PC-3 (cell line): ENCODE data around the gene FAM221B. TPM values are rescaled to one million over a fixed set of nuclear protein-coding genes. Genes with fewer than 3 reads are reported as not detected.

Experiments used
- ATAC-seq: fragments of 200-7000 bp; cut with Tn5 transposase; 2 replicates; pipeline ENCODE4 v1.9.1; 2020; ENCODE audit warnings: mild to moderate bottlenecking, moderate library complexity
- BruUV-seq: library from RNA; stranded (reverse); fragments of 400-500 nt; replicated peaks from 2 replicates; lab custom pipeline; 2021; lab: Mats Ljungman, UMichigan
- CTCF ChIA-PET: fragments of 300-600 bp; sonication (Branson Sonifier 250); formaldehyde crosslinking; loops from one replicate; lab custom pipeline; 2022; ENCODE audit warnings: antibody characterized with exemption; lab: Charles Lee
- POLR2A ChIA-PET: fragments of 300-600 bp; sonication (Branson Sonifier 250); formaldehyde crosslinking; loops from one replicate; lab custom pipeline; 2022; ENCODE audit warnings: antibody characterized with exemption; ENCODE audit not compliant: unreplicated experiment; lab: Charles Lee
- DNase-seq: peaks from one replicate; pipeline ENCODE4 v3.0.0-alpha.2; 2015
- H2AFZ ChIP-seq: fragments of 300-600 bp; sonication (generic); 2 replicates; pipeline ENCODE4 v1.6.0; 2016; ENCODE audit warnings: antibody characterized with exemption, low read length
- H3F3A ChIP-seq: fragments of 300-600 bp; sonication (generic); one replicate; pipeline ENCODE4 v1.6.0; 2017; ENCODE audit warnings: antibody characterized with exemption, low read length, control low read depth, mild to moderate bottlenecking; ENCODE audit not compliant: unreplicated experiment
- H3K27ac ChIP-seq: fragments of 300-600 bp; sonication (generic); 2 replicates; pipeline ENCODE4 v1.5.1; 2016; ENCODE audit warnings: mild to moderate bottlenecking, low read length
- H3K27me3 ChIP-seq: fragments of 300-600 bp; sonication (generic); 2 replicates; pipeline ENCODE4 v1.6.1; 2016; ENCODE audit warnings: low read length, mixed read lengths
- H3K36me3 ChIP-seq: fragments of 300-600 bp; sonication (generic); 2 replicates; pipeline ENCODE4 v1.6.1; 2016; ENCODE audit warnings: low read depth, mixed run types, low read length, mixed read lengths
- H3K4me1 ChIP-seq: fragments of 300-600 bp; sonication (generic); 2 replicates; pipeline ENCODE4 v1.5.1; 2016; ENCODE audit warnings: low read length; ENCODE audit not compliant: insufficient read depth
- H3K4me2 ChIP-seq: fragments of 300-600 bp; sonication (generic); 2 replicates; pipeline ENCODE4 v1.6.0; 2016; ENCODE audit warnings: low read length
- H3K4me3 ChIP-seq: fragments of 300-600 bp; sonication (generic); 2 replicates; pipeline ENCODE4 v1.5.1; 2016; ENCODE audit warnings: mild to moderate bottlenecking, low read length, mixed read lengths
- H3K79me2 ChIP-seq: fragments of 300-600 bp; sonication (generic); 2 replicates; pipeline ENCODE4 v1.6.1; 2017; ENCODE audit warnings: low read length, mixed read lengths
- H3K9ac ChIP-seq: fragments of 300-600 bp; sonication (generic); 2 replicates; pipeline ENCODE4 v1.6.0; 2016; ENCODE audit warnings: mild to moderate bottlenecking, low read length
- H3K9me2 ChIP-seq: fragments of 300-600 bp; sonication (generic); replicated peaks from 2 replicates; pipeline ENCODE4 v1.6.1; 2016; ENCODE audit warnings: mixed run types, low read length, mixed read lengths
- H3K9me3 ChIP-seq: fragments of 300-600 bp; sonication (generic); 2 replicates; pipeline ENCODE4 v1.6.1; 2016; ENCODE audit warnings: low read length, mixed read lengths
- H4K20me1 ChIP-seq: fragments of 300-600 bp; sonication (generic); 2 replicates; pipeline ENCODE4 v1.6.1; 2016; ENCODE audit warnings: low read length, mixed read lengths
- EZH2 ChIP-seq: fragments of 300-600 bp; sonication (generic); IDR thresholded peaks from one replicate; pipeline ENCODE4 v1.6.1; 2017; ENCODE audit warnings: antibody characterized with exemption, mild to moderate bottlenecking, low read length; ENCODE audit not compliant: unreplicated experiment
- EZH2phosphoT487 ChIP-seq: fragments of 300-600 bp; sonication (generic); IDR thresholded peaks from 2 replicates; pipeline ENCODE4 v1.6.1; 2018; ENCODE audit warnings: mild to moderate bottlenecking, antibody characterized with exemption, low read length, borderline replicate concordance
- intact Hi-C: fragments of 100-400 bp; cut with micrococcal nuclease; formaldehyde crosslinking; loops from 2 replicates; pipeline ENCODE4 v1.9.0; 2023
- total RNA-seq: library from RNA; depleted of rRNA; stranded (reverse); fragments of >200 nt; gene quantifications from 2 replicates; pipeline ENCODE4 v1.2.3, GENCODE V29; 2014
- TF ChIP-seq, protein P1 (sequence below): fragments of 300-600 bp; sonication (generic); conservative IDR thresholded peaks from 2 replicates; pipeline ENCODE4 v1.5.1; 2017; ENCODE audit warnings: antibody characterized with exemption, low read depth, mild to moderate bottlenecking, low read length

FAM221B gene
- total RNA-seq, 1 experiment from 2014 or later: not detected

- CTCF ChIA-PET: no interaction called here
- ATAC-seq: no peak
Measured at GRCh38 chr9:35801328-35802128, 27.0 kb downstream of the FAM221B start.

DNA sequence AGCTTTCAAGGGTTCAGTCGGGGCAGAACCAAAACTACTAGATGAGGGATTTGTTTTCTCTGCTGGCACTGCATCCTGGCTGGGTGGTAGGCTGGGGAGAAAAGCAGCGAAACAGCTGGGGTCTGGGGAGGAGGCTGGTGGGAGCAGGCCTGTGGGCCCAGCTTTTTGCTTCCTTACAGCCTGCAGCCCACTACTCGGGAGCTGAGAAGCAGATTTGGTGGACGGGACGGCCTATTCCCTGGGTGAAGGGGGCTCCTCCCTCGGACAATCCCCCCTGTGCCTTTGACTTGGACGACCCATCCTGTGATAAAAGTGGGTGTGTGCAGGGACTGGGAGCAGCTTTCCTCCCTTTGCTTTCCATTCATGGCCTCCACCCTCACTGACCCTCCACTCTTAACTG is 28.0 kb downstream of the FAM221B start:
- intact Hi-C loops: no loop called here
- Histone ChIP-seq H2AFZ (no peak overlapping the region), H3K27me3 (no peaks in the 10 kb centered on the region), H4K20me1 (no peaks in the 10 kb centered on the region), H3F3A (peaks cover 7% of the 10 kb centered on the region), H3K27ac (no peak overlapping the region), H3K9me2 (no peaks in the 10 kb centered on the region), H3K4me2 (no peak overlapping the region), H3K9me3 (no peaks in the 10 kb centered on the region), H3K4me3 (no peak overlapping the region), H3K9ac (no peak overlapping the region), H3K4me1 (peaks cover 26% of the 10 kb centered on the region), H3K79me2 (no peaks in the 10 kb centered on the region), H3K36me3 (no peaks in the 10 kb centered on the region)
- ChIA-PET POLR2A (no interaction called here), CTCF (no interaction called here)
- ATAC-seq (no peak), DNase-seq (no peak)
- no TSS peak for BruUV-seq
- TF ChIP-seq, protein P1, sequence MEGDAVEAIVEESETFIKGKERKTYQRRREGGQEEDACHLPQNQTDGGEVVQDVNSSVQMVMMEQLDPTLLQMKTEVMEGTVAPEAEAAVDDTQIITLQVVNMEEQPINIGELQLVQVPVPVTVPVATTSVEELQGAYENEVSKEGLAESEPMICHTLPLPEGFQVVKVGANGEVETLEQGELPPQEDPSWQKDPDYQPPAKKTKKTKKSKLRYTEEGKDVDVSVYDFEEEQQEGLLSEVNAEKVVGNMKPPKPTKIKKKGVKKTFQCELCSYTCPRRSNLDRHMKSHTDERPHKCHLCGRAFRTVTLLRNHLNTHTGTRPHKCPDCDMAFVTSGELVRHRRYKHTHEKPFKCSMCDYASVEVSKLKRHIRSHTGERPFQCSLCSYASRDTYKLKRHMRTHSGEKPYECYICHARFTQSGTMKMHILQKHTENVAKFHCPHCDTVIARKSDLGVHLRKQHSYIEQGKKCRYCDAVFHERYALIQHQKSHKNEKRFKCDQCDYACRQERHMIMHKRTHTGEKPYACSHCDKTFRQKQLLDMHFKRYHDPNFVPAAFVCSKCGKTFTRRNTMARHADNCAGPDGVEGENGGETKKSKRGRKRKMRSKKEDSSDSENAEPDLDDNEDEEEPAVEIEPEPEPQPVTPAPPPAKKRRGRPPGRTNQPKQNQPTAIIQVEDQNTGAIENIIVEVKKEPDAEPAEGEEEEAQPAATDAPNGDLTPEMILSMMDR: no peak
- no peak for TF ChIP-seq EZH2phosphoT487

More at GRCh38 chr9:35801328-35802128, 27.0 kb downstream of the FAM221B start:
- Histone ChIP-seq H3K9ac (no peak overlapping the region), H2AFZ (no peak overlapping the region), H3K9me3 (no peaks in the 10 kb centered on the region), H3K9me2 (no peaks in the 10 kb centered on the region), H3F3A (peaks cover 7% of the 10 kb centered on the region), H4K20me1 (no peaks in the 10 kb centered on the region), H3K4me3 (no peak overlapping the region), H3K4me1 (peaks cover 16% of the 10 kb centered on the region), H3K4me2 (no peak overlapping the region), H3K27ac (no peak overlapping the region), H3K36me3 (no peaks in the 10 kb centered on the region), H3K79me2 (no peaks in the 10 kb centered on the region), H3K27me3 (no peaks in the 10 kb centered on the region)
- DNase-seq: no peak
- POLR2A ChIA-PET: no interaction called here
- BruUV-seq: no TSS peak
- intact Hi-C loops: no loop called here
- TF ChIP-seq EZH2 (no peak), EZH2phosphoT487 (no peak)
- TF ChIP-seq, protein P1: no peak
